ENCODE results near the gene DDX42. TPM values are rescaled to one million over a fixed set of nuclear protein-coding genes. Genes with fewer than 3 reads are reported as not detected.

The DDX42 gene
- total RNA-seq, 1 experiment from 2014 or later = 128 TPM

- TF ChIP-seq, protein P1, sequence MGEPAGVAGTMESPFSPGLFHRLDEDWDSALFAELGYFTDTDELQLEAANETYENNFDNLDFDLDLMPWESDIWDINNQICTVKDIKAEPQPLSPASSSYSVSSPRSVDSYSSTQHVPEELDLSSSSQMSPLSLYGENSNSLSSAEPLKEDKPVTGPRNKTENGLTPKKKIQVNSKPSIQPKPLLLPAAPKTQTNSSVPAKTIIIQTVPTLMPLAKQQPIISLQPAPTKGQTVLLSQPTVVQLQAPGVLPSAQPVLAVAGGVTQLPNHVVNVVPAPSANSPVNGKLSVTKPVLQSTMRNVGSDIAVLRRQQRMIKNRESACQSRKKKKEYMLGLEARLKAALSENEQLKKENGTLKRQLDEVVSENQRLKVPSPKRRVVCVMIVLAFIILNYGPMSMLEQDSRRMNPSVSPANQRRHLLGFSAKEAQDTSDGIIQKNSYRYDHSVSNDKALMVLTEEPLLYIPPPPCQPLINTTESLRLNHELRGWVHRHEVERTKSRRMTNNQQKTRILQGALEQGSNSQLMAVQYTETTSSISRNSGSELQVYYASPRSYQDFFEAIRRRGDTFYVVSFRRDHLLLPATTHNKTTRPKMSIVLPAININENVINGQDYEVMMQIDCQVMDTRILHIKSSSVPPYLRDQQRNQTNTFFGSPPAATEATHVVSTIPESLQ (CRISPR knock-in tag; IDR thresholded peaks at IDR 0.05) = no peak
- TF ChIP-seq NFATC4 (CRISPR knock-in tag; IDR thresholded peaks at IDR 0.05) (no peak), ZNF423 (CRISPR knock-in tag; IDR thresholded peaks at IDR 0.05) (no peak), NR2C2 (CRISPR knock-in tag; IDR thresholded peaks at IDR 0.05) (no peak), ATF1 (CRISPR knock-in tag; IDR thresholded peaks at IDR 0.05) (no peak)
- TF ChIP-seq, protein P2, sequence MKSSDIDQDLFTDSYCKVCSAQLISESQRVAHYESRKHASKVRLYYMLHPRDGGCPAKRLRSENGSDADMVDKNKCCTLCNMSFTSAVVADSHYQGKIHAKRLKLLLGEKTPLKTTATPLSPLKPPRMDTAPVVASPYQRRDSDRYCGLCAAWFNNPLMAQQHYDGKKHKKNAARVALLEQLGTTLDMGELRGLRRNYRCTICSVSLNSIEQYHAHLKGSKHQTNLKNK (CRISPR knock-in tag; IDR thresholded peaks at IDR 0.05) = no peak
- TF ChIP-seq, protein P3, sequence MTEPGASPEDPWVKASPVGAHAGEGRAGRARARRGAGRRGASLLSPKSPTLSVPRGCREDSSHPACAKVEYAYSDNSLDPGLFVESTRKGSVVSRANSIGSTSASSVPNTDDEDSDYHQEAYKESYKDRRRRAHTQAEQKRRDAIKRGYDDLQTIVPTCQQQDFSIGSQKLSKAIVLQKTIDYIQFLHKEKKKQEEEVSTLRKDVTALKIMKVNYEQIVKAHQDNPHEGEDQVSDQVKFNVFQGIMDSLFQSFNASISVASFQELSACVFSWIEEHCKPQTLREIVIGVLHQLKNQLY (CRISPR knock-in tag; IDR thresholded peaks at IDR 0.05) = no peak
- TF ChIP-seq, protein P4, sequence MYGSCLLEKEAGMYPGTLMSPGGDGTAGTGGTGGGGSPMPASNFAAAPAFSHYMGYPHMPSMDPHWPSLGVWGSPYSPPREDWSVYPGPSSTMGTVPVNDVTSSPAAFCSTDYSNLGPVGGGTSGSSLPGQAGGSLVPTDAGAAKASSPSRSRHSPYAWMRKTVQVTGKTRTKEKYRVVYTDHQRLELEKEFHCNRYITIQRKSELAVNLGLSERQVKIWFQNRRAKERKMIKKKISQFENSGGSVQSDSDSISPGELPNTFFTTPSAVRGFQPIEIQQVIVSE (CRISPR knock-in tag; IDR thresholded peaks at IDR 0.05; ENCODE audit: borderline replicate concordance) = no peak
Measured at GRCh38 chr17:63804328-63804727, 30.4 kb downstream of the DDX42 start (continued).

DNA sequence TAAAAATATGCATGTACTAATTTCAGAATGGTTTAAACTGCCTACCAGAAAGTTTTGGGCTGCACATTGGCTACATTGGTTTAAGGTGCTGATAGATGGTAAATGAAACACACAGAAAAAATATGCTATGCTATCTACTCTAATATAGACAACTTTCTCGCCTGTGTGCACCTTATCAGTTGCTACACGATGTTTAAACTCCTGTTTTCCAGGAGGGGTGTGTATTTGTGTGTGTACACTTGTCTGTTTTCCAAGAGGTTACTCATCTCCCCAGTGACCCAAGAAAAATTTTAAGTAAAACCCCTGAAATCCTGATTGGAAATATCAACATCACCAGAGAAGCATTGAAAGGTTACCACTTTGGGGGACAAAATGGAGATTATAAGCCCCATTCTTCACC lies 31.6 kb downstream of the DDX42 start:
- Mint-ChIP-seq H3K27ac (0 out of 2 replicates have a peak overlapping the region, but pooled peaks have one; percentile 9), H3K36me3 (peaks cover 79% of the 10 kb centered on the region), H3K27me3 (ENCODE audit: low read depth) (no peaks in the 10 kb centered on the region), H3K4me1 (no peaks in the 10 kb centered on the region), H3K4me3 (no peak overlapping the region), H3K9me3 (no peaks in the 10 kb centered on the region)
- DNase-seq (ENCODE audit: low spot score) (no peak), ATAC-seq (no peak)
- POLR2A ChIA-PET = no interaction called here
- CTCF ChIA-PET = no interaction called here
- TF ChIP-seq ZNF416 (CRISPR knock-in tag; IDR thresholded peaks at IDR 0.05) (no peak), ETV6 (CRISPR knock-in tag; IDR thresholded peaks at IDR 0.05) (no peak), PRDM15 (CRISPR knock-in tag; IDR thresholded peaks at IDR 0.05) (no peak), SP1 (CRISPR knock-in tag; conservative IDR thresholded peaks at IDR 0.05) (no peak), ATF1 (CRISPR knock-in tag; IDR thresholded peaks at IDR 0.05) (no peak), NFATC4 (CRISPR knock-in tag; IDR thresholded peaks at IDR 0.05) (no peak), E2F5 (CRISPR knock-in tag; IDR thresholded peaks at IDR 0.05) (no peak)
- TF ChIP-seq, protein P5, sequence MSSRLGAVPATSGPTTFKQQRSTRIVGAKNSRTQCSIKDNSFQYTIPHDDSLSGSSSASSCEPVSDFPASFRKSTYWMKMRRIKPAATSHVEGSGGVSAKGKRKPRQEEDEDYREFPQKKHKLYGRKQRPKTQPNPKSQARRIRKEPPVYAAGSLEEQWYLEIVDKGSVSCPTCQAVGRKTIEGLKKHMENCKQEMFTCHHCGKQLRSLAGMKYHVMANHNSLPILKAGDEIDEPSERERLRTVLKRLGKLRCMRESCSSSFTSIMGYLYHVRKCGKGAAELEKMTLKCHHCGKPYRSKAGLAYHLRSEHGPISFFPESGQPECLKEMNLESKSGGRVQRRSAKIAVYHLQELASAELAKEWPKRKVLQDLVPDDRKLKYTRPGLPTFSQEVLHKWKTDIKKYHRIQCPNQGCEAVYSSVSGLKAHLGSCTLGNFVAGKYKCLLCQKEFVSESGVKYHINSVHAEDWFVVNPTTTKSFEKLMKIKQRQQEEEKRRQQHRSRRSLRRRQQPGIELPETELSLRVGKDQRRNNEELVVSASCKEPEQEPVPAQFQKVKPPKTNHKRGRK (CRISPR knock-in tag; IDR thresholded peaks at IDR 0.05; ENCODE audit: borderline replicate concordance) = no peak
- TF ChIP-seq, protein P6, sequence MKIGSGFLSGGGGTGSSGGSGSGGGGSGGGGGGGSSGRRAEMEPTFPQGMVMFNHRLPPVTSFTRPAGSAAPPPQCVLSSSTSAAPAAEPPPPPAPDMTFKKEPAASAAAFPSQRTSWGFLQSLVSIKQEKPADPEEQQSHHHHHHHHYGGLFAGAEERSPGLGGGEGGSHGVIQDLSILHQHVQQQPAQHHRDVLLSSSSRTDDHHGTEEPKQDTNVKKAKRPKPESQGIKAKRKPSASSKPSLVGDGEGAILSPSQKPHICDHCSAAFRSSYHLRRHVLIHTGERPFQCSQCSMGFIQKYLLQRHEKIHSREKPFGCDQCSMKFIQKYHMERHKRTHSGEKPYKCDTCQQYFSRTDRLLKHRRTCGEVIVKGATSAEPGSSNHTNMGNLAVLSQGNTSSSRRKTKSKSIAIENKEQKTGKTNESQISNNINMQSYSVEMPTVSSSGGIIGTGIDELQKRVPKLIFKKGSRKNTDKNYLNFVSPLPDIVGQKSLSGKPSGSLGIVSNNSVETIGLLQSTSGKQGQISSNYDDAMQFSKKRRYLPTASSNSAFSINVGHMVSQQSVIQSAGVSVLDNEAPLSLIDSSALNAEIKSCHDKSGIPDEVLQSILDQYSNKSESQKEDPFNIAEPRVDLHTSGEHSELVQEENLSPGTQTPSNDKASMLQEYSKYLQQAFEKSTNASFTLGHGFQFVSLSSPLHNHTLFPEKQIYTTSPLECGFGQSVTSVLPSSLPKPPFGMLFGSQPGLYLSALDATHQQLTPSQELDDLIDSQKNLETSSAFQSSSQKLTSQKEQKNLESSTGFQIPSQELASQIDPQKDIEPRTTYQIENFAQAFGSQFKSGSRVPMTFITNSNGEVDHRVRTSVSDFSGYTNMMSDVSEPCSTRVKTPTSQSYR (CRISPR knock-in tag; IDR thresholded peaks at IDR 0.05) = no peak

Data from WTC11 (cell line).